Urothelium cell line (cell line): ENCODE results near the gene TGM3.

Experiments used
- DNase-seq: peaks from one replicate; pipeline ENCODE4 v3.0.0; 2011; ENCODE audit warnings: low spot score, mixed read lengths
- FAIRE-seq: peaks from 2 replicates; lab custom pipeline; 2011; peaks lifted over from hg19 to GRCh38; lab: Jason Lieb, UNC

The TGM3 gene

GRCh38 chr20:2283706-2284423 lies 11.9 kb upstream of the TGM3 start:
- FAIRE-seq, result no peak

GRCh38 chr20:2285193-2285592 lies 10.6 kb upstream of the TGM3 start:
- no peak for FAIRE-seq
- no peak for DNase-seq

More at GRCh38 chr20:2283706-2284423, 11.9 kb upstream of the TGM3 start:
- peak; percentile 40 for DNase-seq

DNA sequence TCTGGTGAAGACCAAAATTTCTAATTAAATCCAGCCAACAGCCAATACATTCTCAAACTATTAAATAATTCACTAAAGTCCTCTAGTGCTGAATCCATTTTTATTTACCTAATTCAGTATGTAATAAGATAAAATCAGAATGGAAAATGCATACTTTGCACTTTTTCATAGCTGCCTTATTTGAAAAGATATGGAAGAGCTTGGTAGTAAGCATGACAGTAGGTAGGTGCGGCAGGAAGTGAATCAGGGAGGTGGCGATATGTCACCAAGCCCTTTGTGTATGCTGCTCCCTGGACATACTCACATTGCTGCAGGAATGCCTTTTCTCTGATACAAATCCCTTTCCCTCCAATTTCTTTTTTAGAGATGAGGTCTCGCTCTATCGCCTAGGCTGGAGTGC lies 10.2 kb upstream of the TGM3 start:
- FAIRE-seq (no peak), DNase-seq (no peak)

GRCh38 chr20:2287504-2287903 lies 8.3 kb upstream of the TGM3 start:
- DNase-seq (no peak), FAIRE-seq (no peak)

GRCh38 chr20:2289475-2289874 lies 6.3 kb upstream of the TGM3 start:
- FAIRE-seq (no peak), DNase-seq (no peak)

DNA sequence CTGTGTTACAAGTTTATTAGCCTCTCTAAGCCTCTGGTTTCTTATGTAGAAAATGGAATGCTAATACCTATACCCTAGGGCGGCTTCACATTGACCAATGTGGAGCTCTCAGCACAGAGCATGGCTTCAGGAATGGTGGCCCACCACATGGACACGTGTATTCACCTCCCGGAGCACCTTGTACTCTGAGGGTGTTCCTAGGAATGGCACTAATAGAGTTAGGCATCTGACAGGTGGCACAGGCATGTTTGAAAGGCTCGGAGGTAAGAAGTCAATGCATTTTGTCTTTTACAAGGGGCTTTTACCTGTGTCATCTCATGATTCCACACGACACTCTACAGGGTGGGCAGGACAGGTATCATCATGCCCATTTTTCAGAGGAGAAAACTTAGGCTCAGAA lies 5.3 kb upstream of the TGM3 start:
- FAIRE-seq, result no peak
- DNase-seq, result no peak

- FAIRE-seq (no peak), DNase-seq (no peak)
Measured at GRCh38 chr20:2292416-2293110, 3.2 kb upstream of the TGM3 start.

GRCh38 chr20:2293486-2293885 lies 2.3 kb upstream of the TGM3 start:
- FAIRE-seq, result no peak
- DNase-seq, result no peak

GRCh38 chr20:2293971-2294370 lies 1.8 kb upstream of the TGM3 start:
- no peak for FAIRE-seq
- DNase-seq, result no peak

DNA sequence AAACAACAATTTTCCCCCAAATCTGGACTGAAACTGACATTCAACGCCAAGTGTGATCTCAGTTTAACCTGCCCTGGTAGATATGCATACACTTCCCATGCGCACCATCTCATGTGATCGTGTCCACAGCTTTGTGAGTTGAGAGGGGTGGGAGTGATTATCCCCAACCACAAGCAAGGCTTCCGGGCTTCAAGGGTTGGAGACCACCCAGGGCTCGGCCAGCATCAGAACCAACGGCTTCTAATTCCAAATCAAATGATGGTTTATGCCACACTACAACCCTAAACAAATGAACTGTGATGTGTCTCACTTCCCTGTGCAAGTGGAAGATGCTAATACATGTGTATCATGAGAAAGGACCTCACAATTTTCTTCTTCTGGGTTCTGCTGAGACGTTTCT lies 515 bp upstream of the TGM3 start:
- no peak for DNase-seq

GRCh38 chr20:2296524-2297356 lies 939 bp downstream of the TGM3 start:
- FAIRE-seq (no peak), DNase-seq (no peak)

More for the DNA sequence above, 515 bp upstream of the TGM3 start:
- no peak for FAIRE-seq

DNA sequence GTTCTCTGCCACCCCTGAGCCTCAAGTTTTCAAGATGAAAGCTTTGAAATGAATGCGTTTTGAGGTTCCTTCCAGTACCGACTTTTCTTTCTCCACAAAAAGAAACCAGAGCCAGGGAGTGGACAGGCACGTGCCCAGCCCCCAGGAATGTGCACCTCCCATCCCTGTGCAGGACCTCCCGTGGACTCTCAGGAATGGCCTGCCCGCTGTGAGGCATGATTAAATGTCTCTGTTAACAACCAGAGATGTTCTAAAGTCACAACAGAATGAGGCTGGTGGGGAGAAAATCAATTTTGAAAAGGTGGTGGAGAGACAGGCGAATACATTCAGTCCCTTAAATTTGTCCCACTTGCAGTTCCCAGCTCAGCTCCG lies 1.5 kb downstream of the TGM3 start:
- DNase-seq, result no peak
- FAIRE-seq, result no peak

DNA sequence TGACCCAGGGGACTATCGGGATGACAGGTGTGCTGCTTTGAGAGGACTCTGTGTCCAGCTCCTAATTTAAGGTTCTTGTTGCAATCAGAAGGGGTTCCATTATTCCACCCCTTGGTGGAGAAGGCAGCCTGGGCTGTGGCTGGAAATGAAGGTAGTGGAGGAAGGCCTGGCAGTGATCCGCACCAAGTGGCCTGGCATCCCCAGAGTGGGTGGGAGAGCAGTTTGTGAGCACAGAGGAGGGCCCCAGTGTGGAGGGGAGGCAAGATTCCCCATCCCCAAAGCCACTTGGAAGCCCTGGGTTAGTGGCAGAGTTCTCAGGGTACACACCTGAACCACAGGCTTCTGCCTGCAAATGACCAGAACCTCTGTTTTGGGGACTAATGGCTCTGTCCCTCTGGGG lies 2.3 kb downstream of the TGM3 start:
- FAIRE-seq (no peak), DNase-seq (no peak)

DNA sequence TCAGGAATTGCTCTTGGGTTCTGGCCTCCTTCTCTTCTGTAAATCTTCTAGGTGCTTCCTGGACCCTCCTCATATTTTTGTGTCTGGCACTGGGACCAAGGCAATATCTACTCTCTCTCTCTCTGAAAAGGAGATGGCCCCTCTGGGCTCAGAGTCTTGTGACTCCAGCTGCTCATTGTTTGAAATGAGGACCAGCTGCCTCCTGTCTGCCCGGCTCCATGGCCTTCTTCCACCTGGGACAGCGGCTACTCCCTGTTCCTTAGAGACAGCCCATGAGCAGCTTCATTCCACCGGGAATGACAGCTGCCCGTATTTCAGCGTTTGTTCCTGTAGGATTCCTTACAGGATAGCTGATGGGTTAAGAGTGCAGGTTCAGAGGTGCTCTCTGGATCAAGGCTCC lies 2.9 kb downstream of the TGM3 start:
- FAIRE-seq, result no peak

DNA sequence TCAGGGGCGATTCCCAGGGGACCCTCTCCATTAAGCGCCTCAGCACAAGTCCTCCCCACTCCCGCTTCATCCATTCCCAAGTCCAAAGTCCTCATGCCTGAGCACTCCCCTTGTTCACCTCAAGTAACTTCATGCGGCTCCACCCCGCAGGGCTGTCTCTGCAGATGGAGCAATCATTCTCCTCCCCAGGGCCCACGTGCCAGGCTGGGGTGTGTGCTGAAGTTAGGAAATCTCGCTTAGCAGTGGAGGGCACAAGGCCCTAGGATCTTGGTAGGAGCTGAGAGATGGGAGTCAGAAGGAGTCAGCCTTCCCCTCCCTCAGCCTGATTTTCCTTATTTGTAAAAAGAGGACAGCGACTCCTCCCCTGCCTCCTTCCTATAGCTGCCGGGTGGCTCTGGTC lies 3.5 kb downstream of the TGM3 start:
- no peak for DNase-seq
- no peak for FAIRE-seq

More for the DNA sequence above, 2.9 kb downstream of the TGM3 start:
- DNase-seq, result no peak

- FAIRE-seq (no peak), DNase-seq (no peak)
Measured at GRCh38 chr20:2300002-2300401, 4.2 kb downstream of the TGM3 start.

DNA sequence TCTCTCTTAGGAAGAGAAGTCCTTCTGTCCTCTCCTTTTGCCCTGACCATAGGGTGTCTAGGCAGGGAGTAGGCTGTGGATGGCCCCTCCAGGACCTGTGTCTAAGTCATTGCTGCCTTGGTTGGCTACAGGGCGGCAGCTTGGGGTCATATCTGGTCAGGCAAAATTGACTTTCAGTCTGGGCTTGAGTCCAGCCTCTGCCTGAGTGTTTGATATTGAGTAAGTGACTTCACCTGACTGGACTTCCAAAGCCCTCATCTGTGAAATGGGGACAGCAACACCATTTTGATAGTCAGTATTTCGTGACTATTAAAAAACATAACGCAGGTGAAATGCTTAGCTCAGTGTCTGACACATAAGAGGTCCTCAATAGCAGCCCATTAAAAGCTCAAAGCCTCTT lies 4.6 kb downstream of the TGM3 start:
- FAIRE-seq, result no peak

DNA sequence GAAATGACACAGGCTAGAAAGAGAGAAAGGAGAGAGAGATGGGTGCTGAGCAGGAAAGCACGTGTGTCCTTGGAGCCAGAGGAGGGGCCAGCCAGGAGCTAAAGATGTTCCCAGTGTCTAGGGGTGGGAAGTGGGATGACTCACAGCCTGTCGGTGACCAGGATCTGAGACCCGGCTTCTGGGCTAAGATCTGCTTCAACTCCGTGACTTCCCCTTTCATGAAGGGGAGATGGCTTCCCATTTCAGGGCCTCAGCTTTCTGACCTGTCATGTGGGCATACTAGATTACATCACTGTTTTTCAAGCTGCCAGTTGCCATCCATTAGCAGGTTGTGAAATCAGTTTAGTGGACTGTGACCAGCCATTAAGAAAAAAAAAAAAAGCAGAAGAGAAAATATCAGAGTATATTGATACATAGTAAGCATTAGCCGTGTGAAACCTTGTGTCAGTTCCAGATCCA lies 5.4 kb downstream of the TGM3 start:
- FAIRE-seq (no peak), DNase-seq (peak; percentile 43)

More for the DNA sequence above, 4.6 kb downstream of the TGM3 start:
- DNase-seq, result no peak

GRCh38 chr20:2302384-2303060 lies 6.7 kb downstream of the TGM3 start:
- no peak for DNase-seq
- no peak for FAIRE-seq

DNA sequence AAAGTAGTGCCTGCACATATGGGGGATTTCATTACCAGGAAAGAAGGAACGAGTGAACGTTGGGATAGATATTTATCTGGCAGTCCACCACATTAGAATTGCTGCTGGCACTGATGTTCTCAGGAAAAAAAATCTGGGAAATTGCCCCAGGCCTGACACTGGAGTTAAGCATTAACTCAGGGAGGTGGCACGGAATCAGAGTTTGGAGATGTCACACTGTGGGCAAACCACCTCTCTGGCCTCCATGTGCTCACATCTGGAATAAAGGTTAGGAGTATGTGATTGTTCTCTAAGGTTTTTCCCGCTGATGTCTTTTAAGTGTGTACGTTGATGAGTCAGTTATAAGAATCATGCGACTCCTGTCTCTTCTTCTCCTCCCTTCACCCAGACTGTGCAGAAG lies 7.9 kb downstream of the TGM3 start:
- no peak for DNase-seq
- FAIRE-seq, result no peak

DNA sequence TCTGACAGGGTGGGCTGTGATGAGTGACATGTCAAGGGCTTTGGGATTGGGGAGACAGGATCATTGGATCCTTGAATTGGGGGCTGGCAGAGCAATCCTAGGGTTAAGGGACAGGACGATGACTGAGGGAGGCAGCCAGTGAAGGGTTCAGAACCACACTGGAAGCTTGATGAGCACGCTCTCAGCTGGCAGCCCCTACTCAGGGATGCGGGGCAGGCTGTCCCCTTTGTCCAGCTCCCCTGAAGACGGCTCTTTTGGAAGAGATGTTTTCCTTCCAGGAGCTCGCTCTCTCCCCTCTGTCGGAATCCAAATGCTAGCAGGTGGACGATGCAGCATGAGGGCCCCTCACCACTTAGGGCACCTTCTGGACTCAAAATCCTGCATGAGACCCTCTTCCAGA lies 8.4 kb downstream of the TGM3 start:
- FAIRE-seq, result no peak
- DNase-seq, result no peak
